OCI-LY1 (cell line): Measurements from ENCODE around the gene TGM6.

Experiments
- EZH2 ChIP-seq: fragments of 200-600 bp; sonication (generic), shearing (Covaris generic); IDR thresholded peaks from 2 replicates; pipeline ENCODE4 v1.8.0; 2017; ENCODE audit warnings: borderline replicate concordance, mixed run types, mild to moderate bottlenecking, antibody characterized with exemption, low read length, moderate library complexity, mixed read lengths
- TF ChIP-seq, protein P1 (sequence below): fragments of 200-600 bp; sonication (generic), shearing (Covaris generic); IDR thresholded peaks from 2 replicates; pipeline ENCODE4 v1.5.1; 2017; ENCODE audit warnings: mild to moderate bottlenecking, antibody characterized with exemption, low read length, moderate library complexity, mixed read lengths

DNA sequence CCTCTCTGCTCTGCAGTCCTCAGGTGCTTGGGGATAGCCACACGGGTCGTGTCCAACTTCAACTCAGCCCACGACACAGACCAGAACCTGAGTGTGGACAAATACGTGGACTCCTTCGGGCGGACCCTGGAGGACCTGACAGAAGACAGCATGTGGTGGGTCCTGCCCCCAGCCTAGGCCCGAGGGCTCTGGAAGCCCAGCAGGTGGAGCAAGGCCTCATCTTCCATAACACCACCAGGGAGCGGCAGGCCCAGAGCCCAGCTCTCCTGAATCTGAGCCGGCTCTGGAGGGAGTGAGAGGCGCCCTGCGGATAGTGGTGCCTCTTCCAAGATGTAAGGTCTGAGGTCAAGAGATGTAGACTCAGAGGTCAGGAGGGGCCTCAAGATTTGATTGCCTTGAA, 19.6 kb downstream of the TGM6 start:
- TF ChIP-seq, protein P1, sequence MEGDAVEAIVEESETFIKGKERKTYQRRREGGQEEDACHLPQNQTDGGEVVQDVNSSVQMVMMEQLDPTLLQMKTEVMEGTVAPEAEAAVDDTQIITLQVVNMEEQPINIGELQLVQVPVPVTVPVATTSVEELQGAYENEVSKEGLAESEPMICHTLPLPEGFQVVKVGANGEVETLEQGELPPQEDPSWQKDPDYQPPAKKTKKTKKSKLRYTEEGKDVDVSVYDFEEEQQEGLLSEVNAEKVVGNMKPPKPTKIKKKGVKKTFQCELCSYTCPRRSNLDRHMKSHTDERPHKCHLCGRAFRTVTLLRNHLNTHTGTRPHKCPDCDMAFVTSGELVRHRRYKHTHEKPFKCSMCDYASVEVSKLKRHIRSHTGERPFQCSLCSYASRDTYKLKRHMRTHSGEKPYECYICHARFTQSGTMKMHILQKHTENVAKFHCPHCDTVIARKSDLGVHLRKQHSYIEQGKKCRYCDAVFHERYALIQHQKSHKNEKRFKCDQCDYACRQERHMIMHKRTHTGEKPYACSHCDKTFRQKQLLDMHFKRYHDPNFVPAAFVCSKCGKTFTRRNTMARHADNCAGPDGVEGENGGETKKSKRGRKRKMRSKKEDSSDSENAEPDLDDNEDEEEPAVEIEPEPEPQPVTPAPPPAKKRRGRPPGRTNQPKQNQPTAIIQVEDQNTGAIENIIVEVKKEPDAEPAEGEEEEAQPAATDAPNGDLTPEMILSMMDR, result no peak
- TF ChIP-seq EZH2, result no peak
